GM12891 (cell line): ENCODE results near the gene PSMA1.
A peak's percentile ranks its signal among the peaks of the same experiment; 100 is the strongest.

Experiments used
- DNase-seq: peaks from one replicate; pipeline ENCODE4 v3.0.0; 2011; ENCODE audit warnings: low spot score; ENCODE audit not compliant: insufficient read length
- FAIRE-seq: peaks from 2 replicates; lab custom pipeline; 2011; peaks lifted over from hg19 to GRCh38; lab: Jason Lieb, UNC
- PAX5 ChIP-seq: IDR thresholded peaks from 2 replicates; pipeline ENCODE4 v1.6.1; 2011; ENCODE audit warnings: low read length, moderate library complexity, mild to moderate bottlenecking; ENCODE audit not compliant: insufficient read depth, severe bottlenecking
- POLR2A ChIP-seq: IDR thresholded peaks from 2 replicates; pipeline ENCODE4 v1.6.1; 2011; ENCODE audit warnings: low read depth, low read length, control low read depth
- POLR2AphosphoS5 ChIP-seq: IDR thresholded peaks from 2 replicates; pipeline ENCODE4 v1.6.1; 2011; ENCODE audit warnings: low read depth, low read length, control low read depth
- POU2F2 ChIP-seq: IDR thresholded peaks from 2 replicates; pipeline ENCODE4 v1.6.1; 2011; ENCODE audit warnings: low read depth, mild to moderate bottlenecking, control low read depth, low read length, moderate library complexity
- SPI1 ChIP-seq: IDR thresholded peaks from 2 replicates; pipeline ENCODE4 v1.6.1; 2011; ENCODE audit warnings: low read depth, low read length, control low read depth
- TAF1 ChIP-seq: IDR thresholded peaks from 2 replicates; pipeline ENCODE4 v1.6.1; 2011; ENCODE audit warnings: low read depth, low read length, control low read depth

The PSMA1 gene

GRCh38 chr11:14549891-14550290 lies 29.7 kb upstream of the PSMA1 start:
- TF ChIP-seq SPI1 (no peak), PAX5 (no peak), POLR2AphosphoS5 (no peak), TAF1 (no peak), POU2F2 (no peak), POLR2A (no peak)
- no peak for FAIRE-seq
- no peak for DNase-seq

- TF ChIP-seq PAX5 (no peak), SPI1 (no peak), POLR2AphosphoS5 (no peak), POU2F2 (no peak), TAF1 (no peak), POLR2A (no peak)
- DNase-seq, result no peak
- no peak for FAIRE-seq
Measured at GRCh38 chr11:14547440-14547839, 27.3 kb upstream of the PSMA1 start.

- FAIRE-seq (no peak), DNase-seq (no peak)
- TF ChIP-seq POLR2A, result no peak
- TF ChIP-seq PAX5, result no peak
Measured at GRCh38 chr11:14546672-14547071, 26.5 kb upstream of the PSMA1 start.

- TF ChIP-seq POU2F2 (no peak), SPI1 (peak; percentile 21; the same call in 1 of the 2 replicates)
- DNase-seq (no peak), FAIRE-seq (no peak)
Measured at GRCh38 chr11:14544611-14545010, 24.4 kb upstream of the PSMA1 start.

- no peak for DNase-seq
- TF ChIP-seq POLR2A (no peak), TAF1 (no peak), POLR2AphosphoS5 (no peak), POU2F2 (no peak), PAX5 (no peak), SPI1 (no peak)
- no peak for FAIRE-seq
Measured at GRCh38 chr11:14543260-14543659, 23.1 kb upstream of the PSMA1 start.

- no peak for DNase-seq
Measured at GRCh38 chr11:14542324-14542723, 22.1 kb upstream of the PSMA1 start.

GRCh38 chr11:14541192-14541947 lies 21.2 kb upstream of the PSMA1 start:
- DNase-seq (no peak), FAIRE-seq (no peak)
- TF ChIP-seq TAF1 (no peak), PAX5 (no peak), POLR2A (no peak), POU2F2 (no peak), SPI1 (no peak), POLR2AphosphoS5 (no peak)

More at GRCh38 chr11:14542324-14542723, 22.1 kb upstream of the PSMA1 start:
- TF ChIP-seq POLR2A (no peak), POU2F2 (no peak), SPI1 (no peak), POLR2AphosphoS5 (no peak)
- no peak for FAIRE-seq

- no peak for FAIRE-seq
- DNase-seq, result no peak
Measured at GRCh38 chr11:14539982-14540421, 19.8 kb upstream of the PSMA1 start.

GRCh38 chr11:14538926-14539554 lies 18.9 kb upstream of the PSMA1 start:
- TF ChIP-seq POLR2A (no peak), TAF1 (no peak), POLR2AphosphoS5 (no peak), PAX5 (no peak), SPI1 (no peak), POU2F2 (no peak)
- FAIRE-seq (no peak), DNase-seq (no peak)

More at GRCh38 chr11:14539982-14540421, 19.8 kb upstream of the PSMA1 start:
- TF ChIP-seq POLR2A (no peak), POU2F2 (no peak), SPI1 (no peak), PAX5 (no peak), POLR2AphosphoS5 (no peak), TAF1 (no peak)

- FAIRE-seq, result no peak
- no peak for DNase-seq
Measured at GRCh38 chr11:14538271-14538925, 18.2 kb upstream of the PSMA1 start.

More at GRCh38 chr11:14538271-14538925, 18.2 kb upstream of the PSMA1 start:
- no peak for TF ChIP-seq PAX5
- no peak for TF ChIP-seq SPI1
- TF ChIP-seq TAF1, result no peak
- no peak for TF ChIP-seq POU2F2
- no peak for TF ChIP-seq POLR2AphosphoS5
- TF ChIP-seq POLR2A, result no peak
